SK-N-SH (cell line): Measurements from ENCODE around the gene CAPN7. TPM values are rescaled to one million over a fixed set of nuclear protein-coding genes. Genes with fewer than 3 reads are reported as not detected.

Source experiments
- CTCF ChIA-PET: fragments of 300-600, 350-600 bp; formaldehyde crosslinking; extraction: SDS; loops from one replicate; lab custom pipeline; 2021; lab: Yijun Ruan, JAX
- POLR2A ChIA-PET: fragments of 350-600 bp; sonication (Branson Sonifier 250); formaldehyde crosslinking; extraction: SDS; loops from one replicate; lab custom pipeline; 2020; ENCODE audit warnings: antibody characterized with exemption, inconsistent platforms; lab: Yijun Ruan, JAX
- DNase-seq: peaks from one replicate; pipeline ENCODE4 v3.0.0; 2012
- H2AFZ ChIP-seq: fragments of 200-600 bp; sonication (generic); 2 replicates; pipeline ENCODE4 v1.8.1; 2016; ENCODE audit warnings: antibody characterized with exemption, mild to moderate bottlenecking, low read depth
- H3F3A ChIP-seq: fragments of 200-600 bp; sonication (generic); replicated peaks from 2 replicates; pipeline ENCODE3; 2016; ENCODE audit warnings: antibody characterized with exemption, mild to moderate bottlenecking; ENCODE audit not compliant: insufficient read depth
- H3K27ac ChIP-seq, 2 experiments: fragments of 200-500 bp in 1 of 2; fragments of 200-600 bp in 1 of 2; sonication (Bioruptor generic) in 1 of 2; sonication (generic), shearing (Covaris generic) in 1 of 2; 2 replicates each; pipeline versions ENCODE4 v1.5.1 to v1.6.1; 2014 to 2016; ENCODE audit warnings: low read depth in 2 of 2, inconsistent platforms in 1 of 2, low read length in 1 of 2, mild to moderate bottlenecking in 1 of 2, mixed read lengths in 1 of 2
- H3K27me3 ChIP-seq: fragments of 200-600 bp; sonication (generic), shearing (Covaris generic); 2 replicates; pipeline ENCODE4 v1.6.1; 2016; ENCODE audit warnings: mixed run types; ENCODE audit not compliant: insufficient read depth
- H3K36me3 ChIP-seq, 2 experiments: fragments of 200-500 bp in 1 of 2; fragments of 200-600 bp in 1 of 2; sonication (Bioruptor generic) in 1 of 2; sonication (generic) in 1 of 2; replicated peaks in 1 of 2; 2 replicates each; pipeline versions ENCODE3 to v1.5.1; 2014 to 2016; ENCODE audit warnings: low read length in 1 of 2, mild to moderate bottlenecking in 1 of 2; ENCODE audit not compliant: insufficient read depth in 2 of 2, control insufficient read depth in 1 of 2
- H3K4me1 ChIP-seq, 2 experiments: fragments of 200-500 bp in 1 of 2; fragments of 200-600 bp in 1 of 2; sonication (Bioruptor generic) in 1 of 2; sonication (generic), shearing (Covaris generic) in 1 of 2; 2 replicates each; pipeline versions ENCODE4 v1.5.1 to v1.6.1; 2014 to 2016; ENCODE audit warnings: low read depth in 1 of 2, low read length in 1 of 2, mixed run types in 1 of 2; ENCODE audit not compliant: insufficient read depth in 2 of 2, control insufficient read depth in 1 of 2
- H3K4me2 ChIP-seq: fragments of 200-600 bp; sonication (generic), shearing (Covaris generic); 2 replicates; pipeline ENCODE4 v1.6.1; 2017; ENCODE audit warnings: mixed run types
- H3K4me3 ChIP-seq, 2 experiments: fragments of 200-500 bp in 1 of 2; fragments of 200-600 bp in 1 of 2; sonication (Bioruptor generic) in 1 of 2; sonication (generic), shearing (Covaris generic) in 1 of 2; 2 replicates each; pipeline versions ENCODE4 v1.5.1 to v1.8.1; 2014 to 2016; ENCODE audit warnings: low read depth in 2 of 2, inconsistent platforms in 1 of 2, low read length in 1 of 2, mild to moderate bottlenecking in 1 of 2, mixed read lengths in 1 of 2, moderate library complexity in 1 of 2
- H3K79me2 ChIP-seq: fragments of 200-600 bp; sonication (generic); 2 replicates; pipeline ENCODE4 v1.8.1; 2017; ENCODE audit warnings: mild to moderate bottlenecking; ENCODE audit not compliant: insufficient read depth
- H3K9ac ChIP-seq: fragments of 200-600 bp; sonication (generic); 2 replicates; pipeline ENCODE4 v1.6.1; 2017; ENCODE audit warnings: mixed run types
- H3K9me2 ChIP-seq: fragments of 200-600 bp; sonication (generic); 2 replicates; pipeline ENCODE4 v1.6.1; 2017; ENCODE audit warnings: mixed run types
- H3K9me3 ChIP-seq: fragments of 200-600 bp; sonication (generic); 2 replicates; pipeline ENCODE4 v1.6.1; 2017; ENCODE audit warnings: mixed run types, mild to moderate bottlenecking, moderate library complexity
- H4K20me1 ChIP-seq: fragments of 200-600 bp; sonication (generic); 2 replicates; pipeline ENCODE4 v1.6.1; 2017; ENCODE audit warnings: mild to moderate bottlenecking, mixed run types; ENCODE audit not compliant: insufficient read depth
- EZH2phosphoT487 ChIP-seq: fragments of 200-600 bp; sonication (generic); IDR thresholded peaks from 2 replicates; pipeline ENCODE4 v1.6.1; 2017; ENCODE audit warnings: low read depth, mixed run types, mild to moderate bottlenecking, antibody characterized with exemption, moderate library complexity, borderline replicate concordance
- FOSL2 ChIP-seq: IDR thresholded peaks from 2 replicates; pipeline ENCODE4 v1.4.0; 2012; ENCODE audit warnings: low read depth, mild to moderate bottlenecking, moderate library complexity, borderline replicate concordance
- FOXM1 ChIP-seq: IDR thresholded peaks from 2 replicates; pipeline ENCODE4 v1.4.0; 2012; ENCODE audit warnings: low read depth, mild to moderate bottlenecking
- GABPA ChIP-seq: IDR thresholded peaks from 2 replicates; pipeline ENCODE4 v1.4.0; 2012; ENCODE audit warnings: low read depth, mild to moderate bottlenecking
- JUND ChIP-seq: IDR thresholded peaks from 2 replicates; pipeline ENCODE4 v1.4.0; 2012
- NFIC ChIP-seq: IDR thresholded peaks from 2 replicates; pipeline ENCODE4 v1.4.0; 2012; ENCODE audit warnings: borderline replicate concordance
- NRF1 ChIP-seq: IDR thresholded peaks from 2 replicates; pipeline ENCODE4 v1.6.1; 2012; ENCODE audit warnings: low read depth, mild to moderate bottlenecking, low read length
- POLR2AphosphoS5 ChIP-seq: IDR thresholded peaks from 2 replicates; pipeline ENCODE4 v1.6.1; 2012; ENCODE audit warnings: low read depth, low read length
- RAD21 ChIP-seq: IDR thresholded peaks from 2 replicates; pipeline ENCODE4 v1.6.1; 2012; ENCODE audit warnings: mild to moderate bottlenecking, low read length
- RCOR1 ChIP-seq: fragments of 150-350 bp; IDR thresholded peaks from 2 replicates; pipeline ENCODE4 v1.6.1; 2017; ENCODE audit warnings: antibody characterized with exemption, low read length
- SMC3 ChIP-seq: IDR thresholded peaks from 2 replicates; pipeline ENCODE4 v1.6.1; 2012; ENCODE audit warnings: low read depth, low read length, improper control_type of control experiment
- TCF12 ChIP-seq: IDR thresholded peaks from 2 replicates; pipeline ENCODE4 v1.4.0; 2012
- TEAD4 ChIP-seq: IDR thresholded peaks from 2 replicates; pipeline ENCODE4 v1.4.0; 2012; ENCODE audit warnings: mild to moderate bottlenecking, borderline replicate concordance; ENCODE audit not compliant: insufficient read depth
- YY1 ChIP-seq: IDR thresholded peaks from 2 replicates; pipeline ENCODE4 v1.4.0; 2012; ENCODE audit warnings: low read depth, mild to moderate bottlenecking
- WGBS: methylation state at CpG from one replicate; pipeline ENCODE4 v1.1.6; 2017; ENCODE audit warnings: low lambda C conversion rate; 5-methylcytosine and 5-hydroxymethylcytosine counted together
- polyA plus RNA-seq, 3 experiments: library from polyadenylated mRNA; depleted of rRNA; stranded (reverse); fragments of >200 nt; gene quantifications; 2 replicates each; pipeline ENCODE4 v1.2.3, GENCODE V29; 2012
- TF ChIP-seq, protein P1 (sequence below): IDR thresholded peaks from 2 replicates; pipeline ENCODE4 v1.6.1; 2012; ENCODE audit warnings: mild to moderate bottlenecking, low read depth, low read length, moderate library complexity
- TF ChIP-seq, protein P2 (sequence below): fragments of 150-350 bp; IDR thresholded peaks from 2 replicates; pipeline ENCODE4 v1.6.1; 2016; ENCODE audit warnings: mild to moderate bottlenecking, low read depth, low read length
- TF ChIP-seq, protein P3 (sequence below): IDR thresholded peaks from 2 replicates; pipeline ENCODE4; 2012
- TF ChIP-seq, protein P4 (sequence below): IDR thresholded peaks from 2 replicates; pipeline ENCODE4 v1.4.0; 2012; ENCODE audit warnings: low read depth
- TF ChIP-seq, protein P5 (sequence below): fragments of 150-350 bp; IDR thresholded peaks from 2 replicates; pipeline ENCODE4 v1.6.1; 2017; ENCODE audit warnings: antibody characterized with exemption, low read length, low read depth, borderline replicate concordance
- TF ChIP-seq, protein P6 (sequence below): IDR thresholded peaks from 2 replicates; pipeline ENCODE4 v1.4.0; 2012; ENCODE audit warnings: low read depth, borderline replicate concordance

Gene CAPN7
- polyA plus RNA-seq, 1 of the 3 experiments (the other 2 are of a cell fraction), result 7.3 TPM

DNA sequence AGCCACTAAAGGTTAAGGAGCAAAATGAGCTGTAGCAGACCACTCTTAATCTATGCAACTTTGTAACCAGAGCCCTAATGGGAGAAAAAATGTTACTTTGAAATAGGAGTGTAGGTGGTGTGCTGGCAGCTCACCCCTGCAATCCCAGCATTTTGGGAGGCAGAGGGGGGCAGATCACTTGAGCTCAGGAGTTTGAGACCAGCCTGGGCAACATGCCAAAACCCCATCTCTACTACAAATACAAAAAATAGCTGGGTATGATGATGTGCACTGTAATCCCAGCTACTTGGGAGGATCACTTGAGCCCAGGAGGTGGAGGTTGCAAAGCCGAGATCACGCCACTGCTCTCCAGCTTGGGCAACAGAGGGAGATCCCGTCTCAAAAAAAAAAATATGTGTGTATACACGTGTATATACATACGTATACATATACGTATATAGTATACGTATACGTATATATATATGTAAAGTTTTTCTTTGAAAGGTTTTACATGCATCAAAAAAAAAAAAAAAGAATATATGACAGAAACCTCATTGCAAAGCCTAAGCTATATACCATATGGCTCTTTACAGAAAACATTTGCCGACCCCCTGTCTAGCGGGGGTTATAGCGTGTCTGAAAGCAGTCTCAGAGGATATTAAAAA, 15.7 kb downstream of the CAPN7 start:
- no peak overlapping the region for H3K27ac ChIP-seq
- H3K9me3 ChIP-seq, result no peaks in the 10 kb centered on the region
- no peak overlapping the region for H3K4me3 ChIP-seq
- H3K9me2 ChIP-seq, result no peaks in the 10 kb centered on the region
- no peaks in the 10 kb centered on the region for H3K4me1 ChIP-seq
- ChIA-PET POLR2A (interaction anchor here (0.6 to 1.1 kb wide), 2 partner anchors 15 to 135 kb away, joined by 3 to 7 read pairs; no protein-coding TSS in a partner anchor), CTCF (interaction anchor here (0.6 to 2.1 kb wide), 8 partner anchors 11 to 183 kb away, joined by 3 to 12 read pairs (median 3); no protein-coding TSS in a partner anchor)
- H3F3A ChIP-seq, result peaks cover 12% of the 10 kb centered on the region
- peaks cover 7% of the 10 kb centered on the region; the same call in 1 of the 2 replicates for H3K79me2 ChIP-seq
- H3K4me2 ChIP-seq, result no peak overlapping the region
- no peaks in the 10 kb centered on the region for H3K27me3 ChIP-seq
- TF ChIP-seq GABPA (no peak), EZH2phosphoT487 (no peak), FOXM1 (no peak), TCF12 (no peak), JUND (no peak), NRF1 (no peak), TEAD4 (no peak), POLR2AphosphoS5 (no peak), FOSL2 (no peak), RCOR1 (no peak), NFIC (no peak), RAD21 (no peak), SMC3 (no peak), YY1 (no peak)
- TF ChIP-seq, protein P1, sequence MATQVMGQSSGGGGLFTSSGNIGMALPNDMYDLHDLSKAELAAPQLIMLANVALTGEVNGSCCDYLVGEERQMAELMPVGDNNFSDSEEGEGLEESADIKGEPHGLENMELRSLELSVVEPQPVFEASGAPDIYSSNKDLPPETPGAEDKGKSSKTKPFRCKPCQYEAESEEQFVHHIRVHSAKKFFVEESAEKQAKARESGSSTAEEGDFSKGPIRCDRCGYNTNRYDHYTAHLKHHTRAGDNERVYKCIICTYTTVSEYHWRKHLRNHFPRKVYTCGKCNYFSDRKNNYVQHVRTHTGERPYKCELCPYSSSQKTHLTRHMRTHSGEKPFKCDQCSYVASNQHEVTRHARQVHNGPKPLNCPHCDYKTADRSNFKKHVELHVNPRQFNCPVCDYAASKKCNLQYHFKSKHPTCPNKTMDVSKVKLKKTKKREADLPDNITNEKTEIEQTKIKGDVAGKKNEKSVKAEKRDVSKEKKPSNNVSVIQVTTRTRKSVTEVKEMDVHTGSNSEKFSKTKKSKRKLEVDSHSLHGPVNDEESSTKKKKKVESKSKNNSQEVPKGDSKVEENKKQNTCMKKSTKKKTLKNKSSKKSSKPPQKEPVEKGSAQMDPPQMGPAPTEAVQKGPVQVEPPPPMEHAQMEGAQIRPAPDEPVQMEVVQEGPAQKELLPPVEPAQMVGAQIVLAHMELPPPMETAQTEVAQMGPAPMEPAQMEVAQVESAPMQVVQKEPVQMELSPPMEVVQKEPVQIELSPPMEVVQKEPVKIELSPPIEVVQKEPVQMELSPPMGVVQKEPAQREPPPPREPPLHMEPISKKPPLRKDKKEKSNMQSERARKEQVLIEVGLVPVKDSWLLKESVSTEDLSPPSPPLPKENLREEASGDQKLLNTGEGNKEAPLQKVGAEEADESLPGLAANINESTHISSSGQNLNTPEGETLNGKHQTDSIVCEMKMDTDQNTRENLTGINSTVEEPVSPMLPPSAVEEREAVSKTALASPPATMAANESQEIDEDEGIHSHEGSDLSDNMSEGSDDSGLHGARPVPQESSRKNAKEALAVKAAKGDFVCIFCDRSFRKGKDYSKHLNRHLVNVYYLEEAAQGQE, result no peak
- TF ChIP-seq, protein P2, sequence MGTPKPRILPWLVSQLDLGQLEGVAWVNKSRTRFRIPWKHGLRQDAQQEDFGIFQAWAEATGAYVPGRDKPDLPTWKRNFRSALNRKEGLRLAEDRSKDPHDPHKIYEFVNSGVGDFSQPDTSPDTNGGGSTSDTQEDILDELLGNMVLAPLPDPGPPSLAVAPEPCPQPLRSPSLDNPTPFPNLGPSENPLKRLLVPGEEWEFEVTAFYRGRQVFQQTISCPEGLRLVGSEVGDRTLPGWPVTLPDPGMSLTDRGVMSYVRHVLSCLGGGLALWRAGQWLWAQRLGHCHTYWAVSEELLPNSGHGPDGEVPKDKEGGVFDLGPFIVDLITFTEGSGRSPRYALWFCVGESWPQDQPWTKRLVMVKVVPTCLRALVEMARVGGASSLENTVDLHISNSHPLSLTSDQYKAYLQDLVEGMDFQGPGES, result no peak
- TF ChIP-seq, protein P3, sequence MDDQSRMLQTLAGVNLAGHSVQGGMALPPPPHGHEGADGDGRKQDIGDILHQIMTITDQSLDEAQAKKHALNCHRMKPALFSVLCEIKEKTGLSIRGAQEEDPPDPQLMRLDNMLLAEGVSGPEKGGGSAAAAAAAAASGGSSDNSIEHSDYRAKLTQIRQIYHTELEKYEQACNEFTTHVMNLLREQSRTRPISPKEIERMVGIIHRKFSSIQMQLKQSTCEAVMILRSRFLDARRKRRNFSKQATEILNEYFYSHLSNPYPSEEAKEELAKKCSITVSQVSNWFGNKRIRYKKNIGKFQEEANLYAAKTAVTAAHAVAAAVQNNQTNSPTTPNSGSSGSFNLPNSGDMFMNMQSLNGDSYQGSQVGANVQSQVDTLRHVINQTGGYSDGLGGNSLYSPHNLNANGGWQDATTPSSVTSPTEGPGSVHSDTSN, result no peak
- TF ChIP-seq, protein P4, sequence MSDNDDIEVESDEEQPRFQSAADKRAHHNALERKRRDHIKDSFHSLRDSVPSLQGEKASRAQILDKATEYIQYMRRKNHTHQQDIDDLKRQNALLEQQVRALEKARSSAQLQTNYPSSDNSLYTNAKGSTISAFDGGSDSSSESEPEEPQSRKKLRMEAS, result no peak
- TF ChIP-seq, protein P5, sequence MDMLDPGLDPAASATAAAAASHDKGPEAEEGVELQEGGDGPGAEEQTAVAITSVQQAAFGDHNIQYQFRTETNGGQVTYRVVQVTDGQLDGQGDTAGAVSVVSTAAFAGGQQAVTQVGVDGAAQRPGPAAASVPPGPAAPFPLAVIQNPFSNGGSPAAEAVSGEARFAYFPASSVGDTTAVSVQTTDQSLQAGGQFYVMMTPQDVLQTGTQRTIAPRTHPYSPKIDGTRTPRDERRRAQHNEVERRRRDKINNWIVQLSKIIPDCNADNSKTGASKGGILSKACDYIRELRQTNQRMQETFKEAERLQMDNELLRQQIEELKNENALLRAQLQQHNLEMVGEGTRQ, result no peak
- TF ChIP-seq, protein P6, sequence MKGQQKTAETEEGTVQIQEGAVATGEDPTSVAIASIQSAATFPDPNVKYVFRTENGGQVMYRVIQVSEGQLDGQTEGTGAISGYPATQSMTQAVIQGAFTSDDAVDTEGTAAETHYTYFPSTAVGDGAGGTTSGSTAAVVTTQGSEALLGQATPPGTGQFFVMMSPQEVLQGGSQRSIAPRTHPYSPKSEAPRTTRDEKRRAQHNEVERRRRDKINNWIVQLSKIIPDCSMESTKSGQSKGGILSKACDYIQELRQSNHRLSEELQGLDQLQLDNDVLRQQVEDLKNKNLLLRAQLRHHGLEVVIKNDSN, result no peak
- DNase-seq, result no peak
- H3K9ac ChIP-seq, result no peak overlapping the region
- H2AFZ ChIP-seq, result no peak overlapping the region
- H3K36me3 ChIP-seq, result peaks cover 73 to 83% of the 10 kb centered on the region in 2 experiments
- 96% methylated on average over 11 of the region's 11 CpGs for WGBS
- H4K20me1 ChIP-seq, result no peaks in the 10 kb centered on the region
